Neuronal stem cell (in vitro differentiated cells): Measurements from ENCODE around the gene CD40.

ENCODE experiments used
- DNase-seq: peaks from one replicate; pipeline ENCODE4 v3.0.0-alpha.2; 2013; ENCODE audit warnings: low spot score
- H2AFZ ChIP-seq: one replicate; pipeline ENCODE4 v1.6.1; 2013; ENCODE audit warnings: mild to moderate bottlenecking, low read length, inconsistent platforms
- H2AK5ac ChIP-seq: 2 replicates; pipeline ENCODE4 v1.6.1; 2013; ENCODE audit warnings: low read depth, mild to moderate bottlenecking, inconsistent platforms, low read length, moderate library complexity, mixed read lengths
- H2BK120ac ChIP-seq: 2 replicates; pipeline ENCODE4 v1.6.1; 2013; ENCODE audit warnings: low read depth, mild to moderate bottlenecking, inconsistent platforms, low read length, moderate library complexity, mixed read lengths
- H2BK12ac ChIP-seq: one replicate; pipeline ENCODE4 v1.6.1; 2013; ENCODE audit warnings: low read length, inconsistent platforms
- H2BK15ac ChIP-seq: 2 replicates; pipeline ENCODE4 v1.6.1; 2013; ENCODE audit warnings: mild to moderate bottlenecking, low read length, inconsistent platforms, mixed read lengths
- H2BK5ac ChIP-seq: one replicate; pipeline ENCODE4 v1.6.1; 2013; ENCODE audit warnings: inconsistent platforms, mild to moderate bottlenecking, low read length, moderate library complexity
- H3K14ac ChIP-seq: one replicate; pipeline ENCODE4 v1.6.1; 2013; ENCODE audit warnings: low read length, inconsistent platforms
- H3K18ac ChIP-seq: 2 replicates; pipeline ENCODE4 v1.6.1; 2013; ENCODE audit warnings: low read length, inconsistent platforms
- H3K23ac ChIP-seq: 2 replicates; pipeline ENCODE4 v1.6.1; 2013; ENCODE audit warnings: low read depth, mild to moderate bottlenecking, mixed read lengths, low read length, inconsistent platforms; ENCODE audit not compliant: poor library complexity
- H3K27ac ChIP-seq: replicated peaks from 3 replicates; pipeline ENCODE4 v1.5.1; 2013; ENCODE audit warnings: low read length, inconsistent platforms
- H3K27me3 ChIP-seq, 3 experiments: 2 replicates each; pipeline ENCODE4 v1.6.1; 2013; ENCODE audit warnings: low read length in 3 of 3, mild to moderate bottlenecking in 2 of 3, inconsistent platforms in 1 of 3, low read depth in 1 of 3, mixed read lengths in 1 of 3, moderate library complexity in 1 of 3; ENCODE audit not compliant: control insufficient read depth in 3 of 3, insufficient read depth in 3 of 3
- H3K36me3 ChIP-seq, 2 donors: replicated peaks in 1 of 2; 2 replicates each; pipeline ENCODE4 v1.6.1; 2013; ENCODE audit warnings: low read length in 2 of 2; ENCODE audit not compliant: control insufficient read depth in 2 of 2, insufficient read depth in 2 of 2
- H3K4ac ChIP-seq: 2 replicates; pipeline ENCODE4 v1.6.1; 2013; ENCODE audit warnings: inconsistent platforms, mild to moderate bottlenecking, low read length, moderate library complexity
- H3K4me1 ChIP-seq, 2 donors: 1 replicate in 1 of 2; 2 replicates in 1 of 2; pipeline ENCODE4 v1.6.1; 2013; ENCODE audit warnings: low read length in 2 of 2, low read depth in 1 of 2; ENCODE audit not compliant: control insufficient read depth in 2 of 2, insufficient read depth in 1 of 2
- H3K4me2 ChIP-seq: one replicate; pipeline ENCODE4 v1.6.1; 2013; ENCODE audit warnings: mild to moderate bottlenecking, low read length, inconsistent platforms; ENCODE audit not compliant: insufficient read depth, poor library complexity, severe bottlenecking
- H3K4me3 ChIP-seq, 2 donors: 2 replicates each; pipeline ENCODE4 v1.5.1; 2013; ENCODE audit warnings: low read length in 2 of 2, mild to moderate bottlenecking in 2 of 2, inconsistent platforms in 1 of 2, moderate library complexity in 1 of 2
- H3K79me1 ChIP-seq: one replicate; pipeline ENCODE4 v1.6.1; 2013; ENCODE audit warnings: low read depth, mild to moderate bottlenecking, inconsistent platforms, low read length, moderate library complexity
- H3K9ac ChIP-seq: one replicate; pipeline ENCODE4 v1.6.1; 2013; ENCODE audit warnings: mild to moderate bottlenecking, low read depth, low read length, inconsistent platforms; ENCODE audit not compliant: poor library complexity
- H3K9me3 ChIP-seq, 2 donors: replicated peaks in 1 of 2; 2 replicates each; pipeline versions ENCODE3 to v1.6.1; 2013; ENCODE audit warnings: low read length in 2 of 2, mild to moderate bottlenecking in 2 of 2, inconsistent platforms in 1 of 2, low read depth in 1 of 2, mixed read lengths in 1 of 2, moderate library complexity in 1 of 2; ENCODE audit not compliant: control insufficient read depth in 2 of 2, insufficient read depth in 1 of 2
- H4K8ac ChIP-seq: one replicate; pipeline ENCODE4 v1.6.1; 2013; ENCODE audit warnings: low read depth, mild to moderate bottlenecking, inconsistent platforms, low read length, moderate library complexity
- H4K91ac ChIP-seq: one replicate; pipeline ENCODE4 v1.6.1; 2013; ENCODE audit warnings: low read length, low read depth, mild to moderate bottlenecking, inconsistent platforms; ENCODE audit not compliant: poor library complexity
- WGBS, 2 donors: extraction: QIAGEN DNeasy Blood & Tissue Kit; methylation state at CpG; one replicate each; pipeline ENCODE4 v1.1.7; 2013; ENCODE audit warnings: missing lambda C conversion rate in 2 of 2, mixed read lengths in 1 of 2; ENCODE audit not compliant: insufficient read length in 2 of 2, insufficient replicate concordance in 1 of 2; ENCODE audit errors: extremely low coverage in 2 of 2; 5-methylcytosine and 5-hydroxymethylcytosine counted together

The CD40 gene

DNA sequence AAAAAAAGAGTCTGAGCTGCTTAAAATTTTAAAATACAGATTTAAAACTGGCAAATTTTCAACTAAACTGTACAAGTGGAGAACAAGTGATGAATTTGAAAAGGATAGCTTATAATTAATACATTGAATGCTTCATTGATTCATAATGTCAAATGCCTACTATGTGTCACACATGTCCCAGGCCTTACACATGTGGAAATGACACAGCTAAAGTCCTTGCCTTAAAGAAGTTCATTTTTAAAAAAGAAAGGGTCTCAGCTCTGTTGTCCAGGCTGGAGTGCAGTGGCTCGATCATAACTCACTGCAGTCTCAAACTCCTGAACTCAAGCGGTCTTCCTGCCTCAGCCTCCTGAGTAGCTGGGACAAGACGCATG lies 33.3 kb upstream of the CD40 start:
- Histone ChIP-seq H3K27ac (no peak overlapping the region), H2BK120ac (no peak overlapping the region)

GRCh38 chr20:46085179-46085851 lies 32.8 kb upstream of the CD40 start:
- H3K27me3 ChIP-seq = no peaks in the 10 kb centered on the region
- H3K27ac ChIP-seq = no peak overlapping the region
- DNase-seq = no peak
- no peak overlapping the region for H2AFZ ChIP-seq
- no CpG with 5 or more reads among the region's 4 CpGs for WGBS, 2 donors
- no peak overlapping the region for H3K18ac ChIP-seq
- no peak overlapping the region for H3K9ac ChIP-seq
- H2BK120ac ChIP-seq = no peak overlapping the region
- no peak overlapping the region for H2BK12ac ChIP-seq
- no peak overlapping the region for H3K4me3 ChIP-seq
- H3K79me1 ChIP-seq = peaks cover 4% of the 10 kb centered on the region
- no peak overlapping the region for H2BK15ac ChIP-seq
- no peak overlapping the region for H3K14ac ChIP-seq
- H3K4me1 ChIP-seq = peaks cover 0 to 12% of the 10 kb centered on the region in 2 donors
- no peak overlapping the region for H3K4ac ChIP-seq
- H3K36me3 ChIP-seq = peaks cover 0 to 8% of the 10 kb centered on the region in 2 donors
- no peaks in the 10 kb centered on the region for H3K9me3 ChIP-seq
- H3K4me2 ChIP-seq = no peak overlapping the region
- no peak overlapping the region for H4K8ac ChIP-seq
- no peak overlapping the region for H4K91ac ChIP-seq
- H2AK5ac ChIP-seq = no peak overlapping the region
- no peak overlapping the region for H2BK5ac ChIP-seq
- H3K23ac ChIP-seq = no peak overlapping the region

More for the DNA sequence above, 33.3 kb upstream of the CD40 start:
- Histone ChIP-seq H3K18ac (no peak overlapping the region), H2BK15ac (no peak overlapping the region), H2BK5ac (no peak overlapping the region), H3K4me3 (no peak overlapping the region), H3K4ac (no peak overlapping the region), H3K4me2 (no peak overlapping the region), H4K8ac (no peak overlapping the region), H2AFZ (no peak overlapping the region), H3K9ac (no peak overlapping the region), H3K36me3 (peaks cover 0 to 13% of the 10 kb centered on the region in 2 donors), H3K14ac (no peak overlapping the region), H3K27me3 (no peaks in the 10 kb centered on the region), H3K9me3 (no peaks in the 10 kb centered on the region), H3K79me1 (peaks cover 4% of the 10 kb centered on the region), H2BK12ac (no peak overlapping the region), H4K91ac (no peak overlapping the region), H3K4me1 (peaks cover 0 to 9% of the 10 kb centered on the region in 2 donors), H2AK5ac (no peak overlapping the region), H3K23ac (no peak overlapping the region)
- no CpG with 5 or more reads among the region's 3 CpGs for WGBS, 2 donors
- DNase-seq = no peak

DNA sequence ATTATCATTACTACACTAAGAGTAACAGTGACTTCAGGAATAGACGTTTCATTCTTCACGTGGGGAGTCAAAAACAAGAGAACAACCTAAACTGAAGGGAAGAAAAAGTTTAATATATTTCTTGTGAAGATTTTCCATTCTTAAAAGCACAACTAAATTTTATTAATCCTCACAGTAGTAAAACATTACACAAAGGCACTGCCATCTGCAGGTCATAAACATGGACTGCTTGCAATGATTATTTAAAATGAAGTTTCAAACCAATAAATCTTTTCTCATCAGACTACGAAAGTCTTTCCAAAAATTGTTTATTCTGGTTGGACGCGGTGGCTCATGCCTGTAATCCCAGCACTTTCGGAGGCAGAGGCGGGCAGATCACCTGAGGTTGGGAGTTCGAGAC lies 31.0 kb upstream of the CD40 start:
- peaks cover 4 to 17% of the 10 kb centered on the region in 2 donors for H3K4me1 ChIP-seq
- no peak overlapping the region for H3K27ac ChIP-seq
- H2BK12ac ChIP-seq = no peak overlapping the region
- no peak overlapping the region for H3K23ac ChIP-seq
- H3K79me1 ChIP-seq = peaks cover 4% of the 10 kb centered on the region
- no CpG with 5 or more reads among the region's 8 CpGs for WGBS, 2 donors
- no peak overlapping the region for H4K91ac ChIP-seq
- no peak for DNase-seq
- H2BK15ac ChIP-seq = no peak overlapping the region
- no peaks in the 10 kb centered on the region for H3K27me3 ChIP-seq
- no peak overlapping the region for H3K4me3 ChIP-seq
- H3K4ac ChIP-seq = no peak overlapping the region
- H2AFZ ChIP-seq = no peak overlapping the region
- H3K4me2 ChIP-seq = no peak overlapping the region
- H3K14ac ChIP-seq = no peak overlapping the region
- H4K8ac ChIP-seq = no peak overlapping the region
- no peak overlapping the region for H3K9ac ChIP-seq
- H2BK5ac ChIP-seq = no peak overlapping the region
- no peak overlapping the region for H3K18ac ChIP-seq
- H3K9me3 ChIP-seq = no peaks in the 10 kb centered on the region
- no peak overlapping the region for H2BK120ac ChIP-seq
- H2AK5ac ChIP-seq = no peak overlapping the region
- H3K36me3 ChIP-seq = peaks cover 0 to 7% of the 10 kb centered on the region in 2 donors

DNA sequence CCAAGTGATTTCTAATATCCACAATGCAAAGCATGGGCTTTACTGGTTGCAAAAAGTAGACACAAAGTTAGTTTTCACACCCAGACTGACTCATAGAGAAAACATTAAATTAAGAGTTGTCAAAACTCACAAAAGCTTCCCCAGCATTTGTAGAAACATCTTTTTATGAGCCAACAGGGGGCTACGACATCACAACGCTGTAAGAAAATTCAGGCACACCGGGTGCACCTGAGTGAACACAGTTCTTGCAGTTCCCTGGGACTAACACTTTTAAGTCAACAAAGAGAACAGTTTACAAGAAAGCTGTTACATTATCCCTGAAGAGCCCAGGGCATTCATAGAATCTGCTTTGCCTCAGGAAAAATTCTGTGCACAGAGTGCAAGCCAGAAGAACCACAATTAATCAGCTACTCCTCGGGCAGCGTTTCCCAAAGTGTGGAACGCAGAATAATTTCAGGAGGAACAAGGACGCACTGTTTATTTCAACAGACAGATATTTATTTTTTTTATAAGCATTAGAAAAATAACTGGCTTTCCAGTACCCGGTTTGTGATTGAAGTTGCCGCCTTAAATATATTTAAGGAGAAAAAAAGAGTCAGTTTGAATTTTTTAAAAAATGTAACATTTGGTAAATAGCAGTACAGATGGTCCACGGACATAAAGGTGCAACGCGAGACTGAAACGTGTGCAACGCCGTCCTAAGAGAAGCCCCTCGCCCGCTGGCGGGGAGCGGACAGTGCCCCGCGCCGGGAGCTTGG lies 29.5 kb upstream of the CD40 start:
- Histone ChIP-seq H2BK5ac (peak overlapping the region; percentile 97), H3K79me1 (peaks cover 4% of the 10 kb centered on the region), H3K9me3 (no peaks in the 10 kb centered on the region), H3K4me1 (peaks cover 4 to 17% of the 10 kb centered on the region in 2 donors), H2BK12ac (no peak overlapping the region), H3K4ac (no peak overlapping the region), H2BK15ac (no peak overlapping the region), H2AFZ (peak overlapping the region; percentile 96), H3K18ac (peak overlapping the region; percentile 100), H3K23ac (peak overlapping the region; percentile 95), H3K9ac (peak overlapping the region; percentile 96), H3K4me3 (peak overlapping the region; percentile 88 to 94), H3K4me2 (peak overlapping the region; percentile 71), H4K8ac (no peak overlapping the region), H3K36me3 (peaks cover 0 to 7% of the 10 kb centered on the region in 2 donors), H3K14ac (peak overlapping the region; percentile 39), H4K91ac (no peak overlapping the region), H2BK120ac (peak overlapping the region; percentile 87), H3K27ac (no peak overlapping the region), H2AK5ac (peak overlapping the region; percentile 82), H3K27me3 (no peaks in the 10 kb centered on the region)
- WGBS, 2 donors = no CpG with 5 or more reads among the region's 22 CpGs
- no peak for DNase-seq
